GM21367 (cell line): ENCODE results near the gene ROPN1B.
"Not testable (repeated sequence)": the region's sequence is repeated elsewhere in the genome, so short reads cannot be mapped to it uniquely, and the experiment has no call there.

Source experiments
- ATAC-seq: cut with Tn5 transposase; IDR thresholded peaks from one replicate; pipeline ENCODE4 v1.9.1; 2021; ENCODE audit not compliant: unreplicated experiment

Gene ROPN1B

GRCh38 chr3:125968701-125969592 is at the start of gene ROPN1B:
ROPN1B (plus strand) TSS chr3:125969178; CDS start chr3:125972055, 2,877 bp downstream.
- not testable (repeated sequence) for ATAC-seq

- ATAC-seq = not testable (repeated sequence)
Observed at GRCh38 chr3:125920191-125920590, 48.8 kb upstream of the ROPN1B start.

- not testable (repeated sequence) for ATAC-seq
Observed at GRCh38 chr3:125920751-125921279, 48.2 kb upstream of the ROPN1B start.

- not testable (repeated sequence) for ATAC-seq
Observed at GRCh38 chr3:125921712-125922111, 47.3 kb upstream of the ROPN1B start.

- not testable (repeated sequence) for ATAC-seq
Observed at GRCh38 chr3:125923324-125924115, 45.5 kb upstream of the ROPN1B start.

- ATAC-seq = not testable (repeated sequence)
Observed at GRCh38 chr3:125924276-125924675, 44.7 kb upstream of the ROPN1B start.

GRCh38 chr3:125925727-125926126 is 43.3 kb upstream of the ROPN1B start:
- ATAC-seq = not testable (repeated sequence)

GRCh38 chr3:125928771-125929545 is 40.0 kb upstream of the ROPN1B start:
- not testable (repeated sequence) for ATAC-seq

GRCh38 chr3:125929765-125930164 is 39.2 kb upstream of the ROPN1B start:
- not testable (repeated sequence) for ATAC-seq

GRCh38 chr3:125931355-125931880 is 37.6 kb upstream of the ROPN1B start:
- ATAC-seq = not testable (repeated sequence)

GRCh38 chr3:125933397-125934173 is 35.4 kb upstream of the ROPN1B start:
- not testable (repeated sequence) for ATAC-seq

GRCh38 chr3:125935252-125935874 is 33.6 kb upstream of the ROPN1B start:
- ATAC-seq = not testable (repeated sequence)

GRCh38 chr3:125936210-125936815 is 32.7 kb upstream of the ROPN1B start:
- not testable (repeated sequence) for ATAC-seq

GRCh38 chr3:125936891-125937290 is 32.1 kb upstream of the ROPN1B start:
- ATAC-seq = not testable (repeated sequence)

- not testable (repeated sequence) for ATAC-seq
Observed at GRCh38 chr3:125947806-125948205, 21.2 kb upstream of the ROPN1B start.

GRCh38 chr3:125948901-125949300 is 20.1 kb upstream of the ROPN1B start:
- not testable (repeated sequence) for ATAC-seq

- ATAC-seq = not testable (repeated sequence)
Observed at GRCh38 chr3:125951176-125951575, 17.8 kb upstream of the ROPN1B start.

GRCh38 chr3:125957020-125957419 is 12.0 kb upstream of the ROPN1B start:
- ATAC-seq = not testable (repeated sequence)
